HepG2 (cell line): Measurements from ENCODE around the gene NFIL3. TPM values are rescaled to one million over a fixed set of nuclear protein-coding genes. Genes with fewer than 3 reads are reported as not detected.

Source experiments
- ATAC-seq: fragments of 200-7000 bp; cut with Tn5 transposase; 3 replicates; pipeline ENCODE4 v1.9.1; 2020; ENCODE audit warnings: mild to moderate bottlenecking, moderate library complexity
- BruUV-seq: library from RNA; stranded (reverse); fragments of 400-500 nt; replicated peaks from 2 replicates; lab custom pipeline; 2021; lab: Mats Ljungman, UMichigan
- CTCF ChIA-PET: fragments of 300-600 bp; formaldehyde crosslinking; extraction: SDS; loops from one replicate; lab custom pipeline; 2021; ENCODE audit warnings: low total read pairs, inconsistent platforms, low intra/inter-chr PET ratio; lab: Yijun Ruan, JAX
- POLR2A ChIA-PET: fragments of 350-600 bp; sonication (Branson Sonifier 250); formaldehyde crosslinking; loops from one replicate; lab custom pipeline; 2020; ENCODE audit warnings: antibody characterized with exemption, inconsistent platforms; lab: Yijun Ruan, JAX
- DNase-seq: peaks from one replicate; pipeline ENCODE4 v3.0.0-alpha.2; 2015; ENCODE audit warnings: low spot score
- FAIRE-seq: peaks from 3 replicates; lab custom pipeline; 2011; peaks lifted over from hg19 to GRCh38; lab: Jason Lieb, UNC
- H2AFZ ChIP-seq: one replicate; pipeline ENCODE4 v1.6.1; 2011; ENCODE audit warnings: low read length, inconsistent platforms
- H3K27ac ChIP-seq: fragments of 300-600 bp; 3 replicates; pipeline ENCODE4 v1.8.0; 2011; ENCODE audit warnings: mixed run types, mild to moderate bottlenecking, mixed read lengths, low read length, inconsistent platforms; ENCODE audit not compliant: insufficient read depth; ENCODE audit errors: extremely low read length
- H3K27me3 ChIP-seq, 2 experiments: fragments of 200-600 bp in 1 of 2; 2 replicates in 1 of 2; 3 replicates in 1 of 2; pipeline versions ENCODE4 v1.6.0 to v1.8.0; 2011; ENCODE audit warnings: low read length in 2 of 2, mild to moderate bottlenecking in 2 of 2, moderate library complexity in 2 of 2, inconsistent platforms in 1 of 2; ENCODE audit not compliant: insufficient read depth in 2 of 2, control insufficient read depth in 1 of 2
- H3K36me3 ChIP-seq, 2 experiments: fragments of 200-600 bp in 1 of 2; replicated peaks in 1 of 2; 2 replicates in 1 of 2; 3 replicates in 1 of 2; pipeline versions ENCODE4 v1.5.1 to v1.8.0; 2011; ENCODE audit warnings: low read length in 2 of 2, inconsistent platforms in 1 of 2; ENCODE audit not compliant: insufficient read depth in 2 of 2, control insufficient read depth in 1 of 2
- H3K4me1 ChIP-seq: 2 replicates; pipeline ENCODE4 v1.5.1; 2012; ENCODE audit warnings: low read length, inconsistent platforms; ENCODE audit not compliant: insufficient read depth
- H3K4me2 ChIP-seq: 2 replicates; pipeline ENCODE4 v1.6.0; 2011; ENCODE audit warnings: low read depth, low read length, inconsistent platforms
- H3K4me3 ChIP-seq, 3 experiments: fragments of 200-600 bp in 1 of 3; sonication (generic), shearing (Covaris generic) in 1 of 3; replicated peaks in 1 of 3; 2 replicates each; pipeline ENCODE4 v1.5.1; 2011 to 2016; ENCODE audit warnings: low read length in 3 of 3, inconsistent platforms in 2 of 3, low read depth in 2 of 3, mild to moderate bottlenecking in 2 of 3, control low read depth in 1 of 3, mixed read lengths in 1 of 3; ENCODE audit not compliant: insufficient read depth in 1 of 3
- H3K79me2 ChIP-seq: one replicate; pipeline ENCODE4 v1.6.1; 2011; ENCODE audit warnings: low read length, inconsistent platforms; ENCODE audit not compliant: insufficient read depth
- H3K9ac ChIP-seq: 2 replicates; pipeline ENCODE4 v1.6.0; 2011; ENCODE audit warnings: mild to moderate bottlenecking, low read depth, low read length, inconsistent platforms; ENCODE audit not compliant: insufficient read depth
- H3K9me3 ChIP-seq: 2 replicates; pipeline ENCODE4 v1.5.1; 2012; ENCODE audit warnings: mild to moderate bottlenecking, low read length
- H4K20me1 ChIP-seq: 2 replicates; pipeline ENCODE4 v1.6.0; 2011; ENCODE audit warnings: inconsistent platforms, mild to moderate bottlenecking, low read length, moderate library complexity; ENCODE audit not compliant: insufficient read depth
- AFF4 ChIP-seq: sonication (generic); formaldehyde crosslinking; IDR thresholded peaks from 2 replicates; pipeline ENCODE4 v1.4.0; 2020; ENCODE audit warnings: missing genetic modification reagents
- NONO ChIP-seq, 2 experiments: fragments of 450-650 bp in 1 of 2; sonication (generic) in 1 of 2; formaldehyde crosslinking in 1 of 2; IDR thresholded peaks in 1 of 2; conservative IDR thresholded peaks in 1 of 2; 2 replicates each; pipeline versions ENCODE4 v1.6.1 to v1.8.0; 2017 to 2022; ENCODE audit warnings: mild to moderate bottlenecking in 1 of 2, missing genetic modification reagents in 1 of 2, moderate library complexity in 1 of 2
- ZNF224 ChIP-seq: sonication (generic); formaldehyde crosslinking; IDR thresholded peaks from 2 replicates; pipeline ENCODE4 v1.5.0; 2020; ENCODE audit warnings: mild to moderate bottlenecking, missing genetic modification reagents
- ZNF260 ChIP-seq: sonication (generic); formaldehyde crosslinking; IDR thresholded peaks from 2 replicates; pipeline ENCODE4 v1.4.0; 2020; ENCODE audit warnings: missing genetic modification reagents, low read depth, mild to moderate bottlenecking, borderline replicate concordance
- WGBS: methylation state at CpG from one replicate; pipeline ENCODE4 v1.1.6; 2017; ENCODE audit warnings: low lambda C conversion rate; 5-methylcytosine and 5-hydroxymethylcytosine counted together
- in situ Hi-C: cut with HindIII; loops from 2 replicates; pipeline ENCODE4 v1.10.0; 2017; ENCODE audit warnings: low pct_unique_long_range_greater_than_20kb; ENCODE audit not compliant: extremely low pct_ligation_motif_present
- intact Hi-C: fragments of 100-400 bp; cut with micrococcal nuclease; formaldehyde crosslinking; loops from one replicate; pipeline ENCODE4 v1.10.0; 2022; ENCODE audit not compliant: unreplicated experiment
- polyA plus RNA-seq, 8 experiments: library from polyadenylated mRNA; depleted of rRNA in 3 of 8; stranded (reverse) in 7 of 8; unstranded in 1 of 8; fragments of >200 nt; fragmentation: Illumina TruSeq in 4 of 8; extraction: Trizol in 4 of 8; gene quantifications; 2 replicates each; pipeline versions ENCODE4 v1.2.1 to v1.2.3, GENCODE V29; 2011 to 2016; ENCODE audit warnings: low read depth in 4 of 8, missing spikeins in 1 of 8, mixed read lengths in 1 of 8; ENCODE audit not compliant: insufficient read depth in 1 of 8
- total RNA-seq, 5 experiments: library from RNA; depleted of rRNA; stranded (reverse); fragments of >200 nt; fragmentation: Illumina TruSeq; extraction: Trizol; gene quantifications; 2 replicates each; pipeline ENCODE4 v1.2.3, GENCODE V29; 2016; ENCODE audit warnings: low read depth in 1 of 5
- TF ChIP-seq, protein P1 (sequence below): sonication (generic); formaldehyde crosslinking; IDR thresholded peaks from 2 replicates; pipeline ENCODE4 v1.5.0; 2020; ENCODE audit warnings: missing genetic modification reagents
- TF ChIP-seq, protein P2 (sequence below): sonication (generic); formaldehyde crosslinking; IDR thresholded peaks from 2 replicates; pipeline ENCODE4; 2020; ENCODE audit warnings: missing genetic modification reagents, mild to moderate bottlenecking, borderline replicate concordance

NFIL3 gene
- total and polyA plus RNA-seq, 2 of the 13 experiments (the other 11 are each of a cell fraction or from before 2014, with no cell fraction given) = 46.6 to 54.2 TPM

GRCh38 chr9:91379426-91379825 is 44.2 kb downstream of the NFIL3 start:
- no peaks in the 10 kb centered on the region for H3K4me1 ChIP-seq

More at GRCh38 chr9:91379426-91379825, 44.2 kb downstream of the NFIL3 start:
- BruUV-seq = no TSS peak
- H3K4me3 ChIP-seq = no peak overlapping the region
- H3K27me3 ChIP-seq = no peaks in the 10 kb centered on the region
- TF ChIP-seq ZNF224 (CRISPR knock-in tag) (no peak), ZNF260 (CRISPR knock-in tag) (no peak), AFF4 (CRISPR knock-in tag) (no peak), NONO (IDR thresholded peaks at IDR 0.05) (no peak), NONO (CRISPR knock-in tag; conservative IDR thresholded peaks at IDR 0.05) (no peak)
- TF ChIP-seq, protein P1, sequence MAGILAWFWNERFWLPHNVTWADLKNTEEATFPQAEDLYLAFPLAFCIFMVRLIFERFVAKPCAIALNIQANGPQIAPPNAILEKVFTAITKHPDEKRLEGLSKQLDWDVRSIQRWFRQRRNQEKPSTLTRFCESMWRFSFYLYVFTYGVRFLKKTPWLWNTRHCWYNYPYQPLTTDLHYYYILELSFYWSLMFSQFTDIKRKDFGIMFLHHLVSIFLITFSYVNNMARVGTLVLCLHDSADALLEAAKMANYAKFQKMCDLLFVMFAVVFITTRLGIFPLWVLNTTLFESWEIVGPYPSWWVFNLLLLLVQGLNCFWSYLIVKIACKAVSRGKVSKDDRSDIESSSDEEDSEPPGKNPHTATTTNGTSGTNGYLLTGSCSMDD (CRISPR knock-in tag) = no peak
- TF ChIP-seq, protein P2, sequence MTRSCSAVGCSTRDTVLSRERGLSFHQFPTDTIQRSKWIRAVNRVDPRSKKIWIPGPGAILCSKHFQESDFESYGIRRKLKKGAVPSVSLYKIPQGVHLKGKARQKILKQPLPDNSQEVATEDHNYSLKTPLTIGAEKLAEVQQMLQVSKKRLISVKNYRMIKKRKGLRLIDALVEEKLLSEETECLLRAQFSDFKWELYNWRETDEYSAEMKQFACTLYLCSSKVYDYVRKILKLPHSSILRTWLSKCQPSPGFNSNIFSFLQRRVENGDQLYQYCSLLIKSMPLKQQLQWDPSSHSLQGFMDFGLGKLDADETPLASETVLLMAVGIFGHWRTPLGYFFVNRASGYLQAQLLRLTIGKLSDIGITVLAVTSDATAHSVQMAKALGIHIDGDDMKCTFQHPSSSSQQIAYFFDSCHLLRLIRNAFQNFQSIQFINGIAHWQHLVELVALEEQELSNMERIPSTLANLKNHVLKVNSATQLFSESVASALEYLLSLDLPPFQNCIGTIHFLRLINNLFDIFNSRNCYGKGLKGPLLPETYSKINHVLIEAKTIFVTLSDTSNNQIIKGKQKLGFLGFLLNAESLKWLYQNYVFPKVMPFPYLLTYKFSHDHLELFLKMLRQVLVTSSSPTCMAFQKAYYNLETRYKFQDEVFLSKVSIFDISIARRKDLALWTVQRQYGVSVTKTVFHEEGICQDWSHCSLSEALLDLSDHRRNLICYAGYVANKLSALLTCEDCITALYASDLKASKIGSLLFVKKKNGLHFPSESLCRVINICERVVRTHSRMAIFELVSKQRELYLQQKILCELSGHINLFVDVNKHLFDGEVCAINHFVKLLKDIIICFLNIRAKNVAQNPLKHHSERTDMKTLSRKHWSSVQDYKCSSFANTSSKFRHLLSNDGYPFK (CRISPR knock-in tag) = no peak
- no peak for ATAC-seq
- H2AFZ ChIP-seq = no peak overlapping the region
- no peak overlapping the region for H3K9ac ChIP-seq
- H3K4me2 ChIP-seq = no peak overlapping the region
- FAIRE-seq = no peak
- intact Hi-C loops = no loop called here
- no peak overlapping the region for H3K27ac ChIP-seq
- in situ Hi-C loops = no loop called here
- 18% methylated on average over 3 of the region's 3 CpGs for WGBS
- DNase-seq = no peak
- no peaks in the 10 kb centered on the region for H3K79me2 ChIP-seq
- no peaks in the 10 kb centered on the region for H4K20me1 ChIP-seq
- POLR2A ChIA-PET = no interaction called here
- H3K36me3 ChIP-seq = no peaks in the 10 kb centered on the region
- CTCF ChIA-PET = no interaction called here
- peaks cover 9% of the 10 kb centered on the region for H3K9me3 ChIP-seq
